Epithelial cell of esophagus (primary cell): ENCODE measurements around the gene SLC16A1.
A peak's percentile ranks its signal among the peaks of the same experiment; 100 is the strongest.

ENCODE experiments used
- DNase-seq: peaks from one replicate; pipeline ENCODE4 v3.0.0; 2010; ENCODE audit warnings: low read depth
- H3K4me3 ChIP-seq: 2 replicates; pipeline ENCODE4 v1.5.1; 2011; ENCODE audit warnings: mild to moderate bottlenecking, low read length, control low read depth
- TF ChIP-seq, protein P1 (sequence below): IDR thresholded peaks from 2 replicates; pipeline ENCODE4 v1.5.1; 2011; ENCODE audit warnings: low read depth, mild to moderate bottlenecking, low read length, control low read depth, inconsistent platforms; ENCODE audit not compliant: insufficient read depth; ENCODE audit errors: missing control alignments

The SLC16A1 gene

DNA sequence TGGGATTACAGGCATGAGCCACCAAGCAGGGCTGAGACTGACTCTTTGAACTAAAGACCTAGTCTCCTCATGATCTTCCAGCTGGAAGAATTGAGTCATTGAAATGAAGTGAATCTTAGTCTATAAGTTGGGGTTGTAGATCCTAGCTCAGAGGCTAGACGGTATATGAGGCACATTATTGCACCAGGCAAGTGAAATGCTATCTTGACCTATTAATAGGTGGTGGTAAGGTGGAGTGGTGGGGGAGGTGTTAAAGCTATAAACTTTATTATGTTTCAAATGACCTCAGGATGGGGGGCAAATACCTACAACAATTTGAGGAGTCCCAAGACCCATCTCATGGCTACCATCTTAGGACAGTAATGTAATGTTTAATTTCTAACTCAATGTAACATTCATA, 36.8 kb upstream of the SLC16A1 start:
- DNase-seq, result peak; percentile 27
- no peak overlapping the region for H3K4me3 ChIP-seq
- TF ChIP-seq, protein P1, sequence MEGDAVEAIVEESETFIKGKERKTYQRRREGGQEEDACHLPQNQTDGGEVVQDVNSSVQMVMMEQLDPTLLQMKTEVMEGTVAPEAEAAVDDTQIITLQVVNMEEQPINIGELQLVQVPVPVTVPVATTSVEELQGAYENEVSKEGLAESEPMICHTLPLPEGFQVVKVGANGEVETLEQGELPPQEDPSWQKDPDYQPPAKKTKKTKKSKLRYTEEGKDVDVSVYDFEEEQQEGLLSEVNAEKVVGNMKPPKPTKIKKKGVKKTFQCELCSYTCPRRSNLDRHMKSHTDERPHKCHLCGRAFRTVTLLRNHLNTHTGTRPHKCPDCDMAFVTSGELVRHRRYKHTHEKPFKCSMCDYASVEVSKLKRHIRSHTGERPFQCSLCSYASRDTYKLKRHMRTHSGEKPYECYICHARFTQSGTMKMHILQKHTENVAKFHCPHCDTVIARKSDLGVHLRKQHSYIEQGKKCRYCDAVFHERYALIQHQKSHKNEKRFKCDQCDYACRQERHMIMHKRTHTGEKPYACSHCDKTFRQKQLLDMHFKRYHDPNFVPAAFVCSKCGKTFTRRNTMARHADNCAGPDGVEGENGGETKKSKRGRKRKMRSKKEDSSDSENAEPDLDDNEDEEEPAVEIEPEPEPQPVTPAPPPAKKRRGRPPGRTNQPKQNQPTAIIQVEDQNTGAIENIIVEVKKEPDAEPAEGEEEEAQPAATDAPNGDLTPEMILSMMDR, result no peak

DNA sequence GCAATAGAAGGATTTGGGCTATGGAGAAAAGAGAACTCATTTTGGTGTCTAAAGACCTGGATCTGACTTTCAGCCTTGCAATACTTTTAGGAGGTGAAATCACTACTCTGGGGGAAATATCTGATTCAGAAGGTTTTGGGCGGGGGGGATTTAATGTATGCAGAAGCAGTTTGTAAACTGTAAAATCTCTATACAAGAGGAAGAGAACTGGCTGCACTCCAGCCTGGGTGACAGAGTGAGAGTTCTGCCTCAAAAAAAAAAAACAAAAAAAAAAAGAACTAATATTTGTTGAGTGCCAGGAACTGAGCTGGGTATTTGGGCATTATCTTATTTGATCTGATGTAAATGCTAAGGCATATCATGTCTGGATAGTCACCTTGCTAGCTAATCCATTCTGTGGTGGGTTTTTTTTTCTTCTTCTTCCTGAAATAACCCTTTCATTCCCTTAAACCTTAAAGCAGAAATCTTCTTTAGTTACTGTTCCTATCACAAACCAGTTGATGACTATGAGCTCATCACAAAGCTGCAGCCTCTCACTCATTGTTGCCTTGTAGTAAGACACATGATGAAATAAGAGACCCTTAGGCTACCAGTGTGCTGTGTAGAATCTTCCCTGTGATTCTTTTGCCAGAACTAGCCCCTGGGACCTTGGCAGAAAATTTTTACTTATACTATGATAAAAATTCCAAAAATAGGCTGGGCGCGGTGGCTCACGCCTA, 35.6 kb upstream of the SLC16A1 start:
- TF ChIP-seq, protein P1, result no peak
- DNase-seq, result peak; percentile 85

DNA sequence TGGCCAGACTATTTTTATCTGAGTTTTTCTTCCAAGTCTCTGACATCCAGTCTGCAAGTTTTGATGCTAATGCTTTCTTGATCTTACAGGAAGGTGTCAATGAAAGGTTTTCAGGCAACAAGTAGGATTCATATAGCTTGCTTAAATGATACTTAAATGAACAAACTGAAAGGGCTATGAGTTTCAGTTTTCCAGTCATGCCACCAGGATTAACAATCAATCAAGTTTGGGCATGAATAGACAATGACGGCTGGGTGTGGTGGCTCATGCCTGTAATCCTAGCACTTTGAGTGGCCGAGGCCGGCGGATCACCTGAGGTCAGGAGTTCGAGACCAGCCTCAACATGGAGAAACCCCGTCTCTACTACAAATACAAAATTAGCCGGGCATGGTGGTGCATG, 34.3 kb upstream of the SLC16A1 start:
- H3K4me3 ChIP-seq, result no peak overlapping the region
- peak; percentile 95 for DNase-seq

More for the DNA sequence above, 35.6 kb upstream of the SLC16A1 start:
- H3K4me3 ChIP-seq, result no peak overlapping the region

DNA sequence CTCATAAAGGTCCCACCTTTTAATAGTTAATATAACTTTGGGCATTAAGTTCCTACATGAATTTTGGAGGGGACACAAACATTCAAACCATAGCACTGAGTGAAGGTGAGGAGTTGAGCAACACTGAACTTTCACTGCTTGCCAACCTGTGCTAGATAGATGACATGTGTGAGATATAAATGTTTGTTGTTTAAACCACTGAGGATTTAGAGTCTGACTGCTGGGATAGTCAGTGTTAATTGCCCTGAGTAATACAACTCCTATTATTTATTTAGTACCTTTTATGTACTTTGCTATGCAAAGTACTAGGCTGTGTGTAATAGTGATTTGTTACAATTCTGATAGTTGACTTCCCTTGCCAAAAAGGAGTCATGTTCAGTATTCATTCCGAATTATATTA, 32.4 kb upstream of the SLC16A1 start:
- TF ChIP-seq, protein P1, result no peak
- DNase-seq, result peak; percentile 78
- no peak overlapping the region for H3K4me3 ChIP-seq

More for the DNA sequence above, 34.3 kb upstream of the SLC16A1 start:
- TF ChIP-seq, protein P1, result no peak

DNA sequence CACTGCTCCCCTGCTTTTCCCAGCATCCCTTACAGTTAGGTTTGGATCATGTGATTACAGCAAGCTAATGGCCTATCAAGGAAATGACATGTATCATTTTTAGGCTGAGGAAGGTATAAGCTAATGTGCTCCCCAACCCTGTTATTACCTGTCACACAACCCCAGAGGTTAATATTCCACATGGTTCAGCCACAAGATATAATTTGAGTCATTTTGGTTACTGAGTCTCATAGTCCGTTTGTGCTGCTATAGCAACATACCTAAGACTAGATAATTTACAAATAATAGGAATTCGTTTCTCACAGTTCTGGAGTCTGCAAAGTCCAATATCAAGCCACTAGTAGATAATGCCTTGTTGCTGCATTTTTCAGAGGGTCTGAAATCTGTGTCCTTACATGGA, 29.1 kb upstream of the SLC16A1 start:
- TF ChIP-seq, protein P1, result no peak
- no peak for DNase-seq
- no peak overlapping the region for H3K4me3 ChIP-seq

DNA sequence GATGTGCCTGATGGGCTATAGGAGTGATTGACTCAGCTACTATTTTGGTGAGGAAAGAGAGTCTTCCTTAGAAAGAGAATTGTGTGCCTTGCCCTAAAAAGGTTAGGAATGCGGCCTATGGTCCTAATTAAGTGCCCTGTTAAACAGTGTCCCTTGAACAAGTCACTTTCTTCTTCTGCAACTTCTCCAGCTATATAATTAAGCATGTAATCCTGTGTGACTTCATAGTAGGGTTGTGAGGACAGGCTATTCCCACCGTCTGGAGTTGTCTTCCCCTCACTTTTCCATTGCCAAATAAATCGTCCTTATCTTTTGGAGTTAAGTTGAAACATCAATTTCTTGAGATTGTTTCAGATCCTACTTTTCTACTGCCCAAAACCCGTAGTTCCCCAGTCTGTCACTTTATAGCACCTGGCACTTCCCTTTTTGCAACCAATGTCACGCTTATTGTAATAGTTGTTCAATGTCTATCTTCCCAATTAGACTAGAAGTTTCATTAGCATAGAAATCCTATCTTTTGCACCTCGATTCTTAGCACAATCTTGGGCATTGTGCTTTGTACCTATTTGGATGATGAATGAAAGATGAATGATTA, 27.6 kb upstream of the SLC16A1 start:
- TF ChIP-seq, protein P1, result no peak
- DNase-seq, result no peak
- H3K4me3 ChIP-seq, result no peak overlapping the region
